Stimulated activated CD8-positive, alpha-beta memory T cell treated with anti-CD3 and anti-CD28 coated beads, Interleukin-7, amount 100 ng/mL, for 4 hours (primary cell): Measurements from ENCODE around the gene SPSB4.

ENCODE experiments used
- DNase-seq, 2 donors: peaks; one replicate each; pipeline ENCODE4 v3.0.0-alpha.2; 2020; ENCODE audit warnings: low read depth in 2 of 2

SPSB4 gene

DNA sequence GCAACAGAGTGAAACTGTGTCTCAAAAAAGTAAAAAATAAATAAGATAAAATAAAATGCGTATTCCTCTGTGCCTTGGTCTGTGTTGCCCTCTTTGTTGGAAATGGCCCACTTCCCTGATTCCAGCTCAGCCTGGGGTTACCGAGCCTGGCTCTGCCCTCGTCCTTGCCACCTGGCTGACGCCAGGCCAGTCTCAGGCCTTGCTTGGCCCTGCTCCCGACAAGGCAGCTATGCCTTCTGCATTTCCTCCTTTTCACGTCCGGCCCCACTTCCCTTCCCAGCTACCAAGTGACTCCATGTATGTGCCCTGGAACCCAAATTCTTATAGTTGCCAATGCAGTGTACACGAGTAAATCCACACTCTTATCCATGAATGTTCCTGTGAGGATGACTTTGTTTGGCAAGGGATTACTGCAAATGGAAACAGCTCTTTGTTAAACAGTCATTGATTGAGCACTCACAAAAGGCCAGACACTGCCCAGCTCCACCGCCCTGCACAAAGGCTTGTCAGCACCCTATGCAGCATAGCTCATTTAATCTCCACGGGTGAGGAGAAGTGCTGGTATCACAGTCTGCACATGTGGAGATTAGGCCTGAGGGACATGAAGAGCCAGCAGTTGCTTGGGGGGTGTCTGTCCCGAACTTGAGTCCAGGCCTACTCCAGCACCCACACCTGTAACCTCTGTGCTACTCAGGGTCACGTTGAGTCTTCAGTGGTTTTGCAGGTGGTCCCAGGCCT lies 25.1 kb downstream of the SPSB4 start:
- no peak for DNase-seq

DNA sequence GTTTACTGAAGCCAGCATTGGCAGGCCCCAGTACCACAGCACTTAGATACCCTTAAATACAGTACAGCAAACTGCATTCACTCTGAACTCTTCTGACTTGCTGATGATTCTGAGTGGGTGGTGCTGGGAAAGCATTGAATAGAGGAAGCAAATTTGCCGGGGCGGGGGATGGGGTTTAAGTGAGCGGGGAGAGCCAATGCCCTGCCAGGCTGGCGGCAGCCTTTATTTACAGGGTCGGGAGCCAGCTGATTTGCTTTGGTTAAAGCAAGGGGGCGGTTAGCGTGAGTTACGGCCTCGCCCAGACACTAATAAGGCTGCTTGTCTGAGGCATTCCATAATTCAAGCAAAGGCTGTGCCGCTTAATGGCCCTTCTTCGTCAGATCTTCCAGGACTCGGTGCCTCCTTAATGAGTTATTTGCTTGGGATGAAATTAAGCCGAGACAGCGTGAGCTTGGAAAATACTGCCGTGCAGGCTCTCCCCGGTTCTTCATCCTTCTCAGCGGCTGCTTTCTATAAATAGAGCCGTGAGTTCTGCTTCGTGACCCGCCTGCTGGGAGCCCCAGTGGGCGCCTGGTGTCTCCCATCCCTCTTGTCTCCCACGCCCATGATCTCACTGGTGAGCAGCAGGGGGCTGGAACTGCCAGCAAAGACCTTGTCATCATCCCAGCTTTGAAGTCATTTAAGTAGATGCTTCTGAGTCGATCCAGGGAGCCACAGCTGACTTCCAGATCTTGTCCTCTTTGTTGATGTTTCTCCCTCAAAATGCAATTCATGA lies 25.8 kb downstream of the SPSB4 start:
- peak in 1 of 2 donors; percentile 5 for DNase-seq

DNA sequence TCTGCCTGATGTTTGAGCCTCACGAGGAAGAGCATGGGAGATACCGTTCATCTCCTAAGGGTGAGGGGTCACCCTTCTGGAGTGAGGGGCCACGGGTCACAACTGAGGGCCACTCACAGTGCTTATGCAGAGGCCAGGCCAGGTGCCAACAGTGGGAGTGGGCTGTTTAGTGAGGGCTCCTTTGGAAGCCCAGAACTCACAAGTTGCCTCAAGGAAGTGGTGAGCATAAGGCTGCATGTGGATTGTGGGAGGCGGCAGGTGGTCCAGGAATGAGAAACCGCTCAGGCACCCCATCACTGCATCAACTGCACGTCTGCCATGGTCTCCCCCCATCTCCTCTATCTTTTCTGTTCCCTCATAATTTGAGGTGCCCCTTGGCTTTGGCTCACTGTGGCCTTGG lies 26.5 kb downstream of the SPSB4 start:
- no peak for DNase-seq

DNA sequence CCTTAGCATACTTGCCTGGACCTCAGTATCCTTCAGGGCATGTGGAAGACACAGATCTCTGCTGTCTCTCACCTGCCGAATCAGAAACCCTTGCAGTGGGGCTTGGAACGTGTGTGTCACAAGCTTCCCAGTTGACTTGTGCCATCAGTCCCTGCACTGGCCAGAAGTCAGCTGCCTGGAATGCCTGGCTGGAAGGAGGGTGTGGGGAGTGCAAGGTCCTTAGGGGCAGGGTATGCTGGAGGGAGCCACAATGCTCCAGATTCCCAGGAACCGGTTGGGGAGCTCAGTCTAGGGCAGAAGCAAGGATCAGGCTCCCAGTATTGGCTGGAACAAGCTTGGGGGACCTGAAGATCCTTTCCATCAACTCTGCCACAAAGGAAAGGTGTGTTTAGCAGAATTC lies 27.1 kb downstream of the SPSB4 start:
- no peak for DNase-seq

DNA sequence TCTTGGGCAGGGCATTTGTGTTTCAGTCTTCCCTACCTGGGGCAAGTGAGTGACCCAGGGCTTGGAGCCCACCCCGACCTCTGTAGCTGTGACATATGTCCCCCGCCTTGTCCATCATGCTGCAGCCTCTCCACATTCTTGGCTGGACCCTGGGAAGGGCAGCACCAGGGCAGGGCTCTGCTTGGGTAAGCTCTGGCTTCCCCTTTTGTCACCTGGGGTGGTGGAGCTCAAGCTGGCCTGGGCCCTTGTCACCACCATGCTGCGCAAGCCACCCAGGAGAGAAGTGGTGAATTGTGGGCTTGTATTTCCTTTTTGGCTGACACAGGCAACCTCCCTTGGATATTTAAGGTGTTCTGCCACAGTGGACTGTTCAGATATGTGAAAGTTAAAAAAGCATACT lies 29.3 kb downstream of the SPSB4 start:
- no peak for DNase-seq

DNA sequence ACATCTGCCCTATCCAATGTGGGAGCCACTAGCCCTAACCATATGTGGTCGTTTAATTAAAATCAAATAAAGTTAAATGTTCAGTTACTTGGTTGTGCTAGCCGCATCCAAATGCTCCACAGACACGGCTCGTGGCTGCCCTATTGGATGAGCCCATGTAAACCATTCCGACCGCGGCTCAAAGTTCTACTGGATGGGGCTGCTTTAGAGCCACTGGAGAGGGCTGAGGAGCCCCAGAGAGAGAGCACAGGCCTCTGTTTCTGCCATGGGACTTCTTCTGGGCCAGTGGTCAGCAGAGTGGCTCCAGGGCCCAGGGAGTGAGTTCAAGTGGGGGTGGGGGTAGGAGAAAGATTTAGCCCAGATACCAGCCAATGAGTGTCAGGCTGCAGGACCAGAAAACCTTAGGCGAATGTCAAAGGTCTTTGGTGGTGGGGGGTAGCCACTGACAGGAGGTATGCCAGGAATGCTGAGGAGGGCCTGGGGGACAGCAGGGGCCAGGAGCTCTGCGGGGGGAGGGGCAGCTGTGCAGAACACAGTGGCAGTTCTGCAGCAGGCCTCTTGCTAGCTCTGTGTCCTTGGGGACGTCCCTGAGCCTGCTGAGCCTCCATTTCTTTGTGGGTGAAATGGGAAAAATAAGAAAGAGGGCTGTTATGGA lies 30.1 kb downstream of the SPSB4 start:
- no peak for DNase-seq

DNA sequence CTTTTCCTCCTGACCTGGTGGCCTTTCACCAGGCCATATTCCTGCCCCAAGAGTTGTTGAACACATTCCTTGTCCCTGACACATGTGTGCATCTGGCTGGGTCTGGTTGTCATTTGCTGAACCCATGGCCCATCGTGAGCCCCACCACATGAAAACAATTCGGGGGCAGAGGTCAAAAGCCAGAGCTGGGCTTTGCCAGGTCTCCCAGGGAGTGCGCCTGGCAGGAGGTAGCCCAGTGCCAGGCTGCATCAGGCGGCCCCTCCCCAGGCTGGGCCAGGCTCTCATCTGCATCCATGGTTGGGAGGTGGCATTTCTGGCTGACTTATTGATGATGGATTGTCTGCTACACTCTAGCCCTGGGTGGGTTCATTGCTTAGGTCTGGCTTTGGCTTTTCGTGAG lies 30.9 kb downstream of the SPSB4 start:
- no peak for DNase-seq

DNA sequence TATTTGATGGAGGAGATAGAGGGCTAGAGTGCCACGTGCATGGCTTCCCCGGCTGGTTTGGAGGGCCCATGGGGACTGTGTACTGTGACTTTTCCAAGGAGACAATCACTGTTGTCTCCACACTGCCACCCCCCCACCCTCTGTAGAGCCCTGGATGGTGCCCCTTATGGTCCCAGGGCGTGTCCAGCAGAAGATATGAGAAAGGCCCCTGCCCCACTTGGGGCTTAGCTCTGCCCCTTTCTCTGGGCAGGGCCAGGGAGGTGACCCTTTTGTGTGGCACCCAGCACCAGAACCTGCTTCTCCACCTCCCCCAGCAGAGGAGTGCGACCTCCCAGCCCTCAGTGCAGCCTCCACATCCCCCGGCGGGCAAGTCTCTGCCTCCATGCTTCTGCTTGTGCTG lies 32.1 kb downstream of the SPSB4 start:
- DNase-seq: no peak

DNA sequence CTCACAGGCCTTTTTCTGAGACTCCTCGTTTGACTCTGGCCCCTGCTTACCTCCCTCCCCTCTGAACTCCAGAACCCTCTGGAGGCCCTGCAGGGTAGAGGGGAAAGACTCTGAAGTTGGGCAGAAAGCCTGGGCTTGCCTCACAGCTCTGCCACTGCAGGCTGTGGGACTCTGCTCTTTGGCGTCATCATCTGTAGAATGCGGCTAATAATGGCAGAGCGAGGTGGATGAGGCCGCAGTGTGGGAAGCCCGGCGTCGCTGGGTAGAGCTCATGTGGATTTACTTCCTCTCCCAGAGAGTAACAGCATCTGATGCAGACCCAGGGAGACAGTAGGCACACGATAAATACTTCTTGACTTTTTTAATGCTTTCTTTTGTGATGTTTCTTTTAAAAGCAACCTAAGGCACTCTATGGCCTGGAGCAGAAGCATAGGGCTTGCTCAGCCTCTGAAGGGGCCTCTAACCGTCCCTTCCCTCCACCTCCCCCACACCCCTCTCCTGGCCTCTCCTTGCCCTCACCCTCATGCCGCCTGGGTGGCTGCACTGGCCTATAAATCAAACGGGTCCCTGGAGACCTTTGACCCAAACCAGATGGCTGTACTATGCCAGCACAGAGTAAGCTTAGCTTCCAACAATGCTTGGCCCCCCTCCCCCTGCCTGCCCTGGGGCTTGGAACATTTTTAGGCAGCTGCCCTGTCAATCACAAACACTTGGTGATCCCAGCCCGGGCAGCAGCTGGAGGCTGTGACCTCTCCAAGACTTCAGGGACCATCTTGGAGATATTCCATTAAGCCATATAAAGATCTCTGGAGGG lies 32.9 kb downstream of the SPSB4 start:
- no peak for DNase-seq

DNA sequence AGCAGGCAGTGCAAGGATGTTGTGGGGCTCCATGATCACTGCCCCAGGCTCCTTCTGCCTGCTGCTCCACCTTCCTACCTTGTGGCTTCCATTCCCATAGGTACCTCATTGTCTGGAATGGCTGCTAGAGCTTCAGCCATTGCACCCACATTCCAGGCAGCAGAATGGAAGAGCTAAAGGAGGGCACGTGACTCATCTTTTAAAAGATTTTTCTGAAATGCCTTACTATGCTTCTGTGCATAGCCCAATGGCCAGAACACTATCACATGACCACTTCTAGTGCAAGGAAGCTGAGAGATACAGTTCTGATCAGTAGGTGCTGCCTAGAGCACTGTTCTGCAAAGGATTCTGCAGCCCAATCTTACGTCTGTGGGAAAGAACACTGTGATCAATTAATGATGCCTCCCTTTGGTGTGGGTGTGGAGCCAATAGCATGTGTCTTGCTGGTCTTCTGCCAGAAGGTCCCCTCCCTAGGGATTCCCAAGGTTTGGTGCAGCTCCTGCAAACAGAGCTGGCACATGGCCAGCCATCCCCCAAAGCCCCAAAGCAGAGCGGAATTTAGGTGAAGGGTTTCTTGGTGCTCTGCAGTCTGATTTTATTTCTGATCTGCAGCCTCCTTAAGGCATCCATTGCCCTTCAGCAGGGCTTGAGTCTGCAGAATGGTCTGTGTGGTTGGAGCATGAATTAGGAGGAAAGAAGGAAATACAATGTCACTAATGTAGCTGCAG lies 34.4 kb downstream of the SPSB4 start:
- DNase-seq: no peak

DNA sequence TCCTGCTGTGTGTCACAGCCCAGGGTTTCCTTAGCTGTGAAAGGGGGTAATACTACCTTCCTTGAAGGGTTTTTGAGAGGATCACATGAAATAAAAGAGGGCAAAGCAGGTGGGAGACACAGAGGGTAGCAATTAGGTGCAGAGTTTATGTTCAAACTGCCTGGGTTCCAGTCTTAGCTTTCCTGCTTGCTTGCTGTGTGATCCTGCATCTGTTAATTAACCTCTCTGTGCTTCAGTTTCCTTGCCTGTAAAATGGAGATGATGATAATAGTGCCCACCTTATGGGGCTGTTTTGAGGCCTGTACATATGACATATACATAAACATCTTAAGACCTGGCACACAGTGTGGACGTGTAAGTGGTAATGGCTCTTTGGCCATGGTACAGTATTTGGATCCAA lies 35.0 kb downstream of the SPSB4 start:
- DNase-seq: no peak

DNA sequence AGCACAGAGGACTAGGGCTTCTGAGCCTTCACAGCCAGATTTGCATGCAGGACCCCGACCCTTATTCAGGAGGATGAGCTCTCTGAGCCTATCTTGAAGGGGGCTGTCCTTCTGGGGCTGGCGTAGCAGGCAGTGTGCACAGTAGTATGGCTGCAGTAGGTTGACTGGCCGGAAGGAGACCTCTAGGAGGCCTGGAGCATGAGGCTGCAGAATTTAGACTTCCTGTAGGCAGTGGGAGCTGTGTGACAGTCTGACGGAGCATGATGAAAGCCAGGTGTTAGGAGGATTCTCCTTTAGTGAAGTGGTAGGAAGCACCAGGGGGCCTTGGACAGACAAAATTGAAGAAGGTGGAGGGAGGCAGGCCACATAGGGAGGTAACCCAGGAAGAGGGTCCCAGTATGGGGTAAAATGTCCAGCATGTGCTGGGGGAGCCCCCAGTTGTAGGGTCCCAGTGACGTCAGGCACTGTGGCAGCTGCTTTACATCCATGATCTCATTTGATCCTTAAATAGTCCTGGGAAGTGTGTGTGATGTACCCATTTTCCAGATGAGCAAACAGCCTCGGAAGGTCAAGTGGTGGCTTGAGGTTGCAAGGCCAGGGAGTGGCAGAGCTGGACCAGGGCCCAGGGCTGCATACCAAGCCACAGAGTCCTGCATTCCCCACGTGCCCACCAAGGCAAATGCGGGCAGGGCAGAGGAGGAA lies 36.1 kb downstream of the SPSB4 start:
- no peak for DNase-seq

DNA sequence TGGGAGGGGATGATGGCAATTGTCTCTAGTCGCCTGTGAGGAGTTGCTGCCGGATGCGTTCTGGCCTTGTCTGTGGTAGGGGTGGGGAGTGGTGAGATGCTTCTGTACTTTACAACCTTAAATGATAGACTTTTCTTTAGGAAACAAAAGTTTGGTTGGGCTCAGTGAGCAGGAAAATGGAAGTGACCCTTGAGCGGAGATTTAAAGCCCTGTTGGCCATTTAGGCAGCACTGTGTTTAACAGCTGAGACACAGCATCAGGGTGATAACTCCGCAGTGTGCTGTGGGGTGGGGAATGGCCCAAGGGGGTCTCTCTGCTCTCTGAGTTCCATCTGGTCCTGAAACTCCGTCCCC lies 36.6 kb downstream of the SPSB4 start:
- no peak for DNase-seq

DNA sequence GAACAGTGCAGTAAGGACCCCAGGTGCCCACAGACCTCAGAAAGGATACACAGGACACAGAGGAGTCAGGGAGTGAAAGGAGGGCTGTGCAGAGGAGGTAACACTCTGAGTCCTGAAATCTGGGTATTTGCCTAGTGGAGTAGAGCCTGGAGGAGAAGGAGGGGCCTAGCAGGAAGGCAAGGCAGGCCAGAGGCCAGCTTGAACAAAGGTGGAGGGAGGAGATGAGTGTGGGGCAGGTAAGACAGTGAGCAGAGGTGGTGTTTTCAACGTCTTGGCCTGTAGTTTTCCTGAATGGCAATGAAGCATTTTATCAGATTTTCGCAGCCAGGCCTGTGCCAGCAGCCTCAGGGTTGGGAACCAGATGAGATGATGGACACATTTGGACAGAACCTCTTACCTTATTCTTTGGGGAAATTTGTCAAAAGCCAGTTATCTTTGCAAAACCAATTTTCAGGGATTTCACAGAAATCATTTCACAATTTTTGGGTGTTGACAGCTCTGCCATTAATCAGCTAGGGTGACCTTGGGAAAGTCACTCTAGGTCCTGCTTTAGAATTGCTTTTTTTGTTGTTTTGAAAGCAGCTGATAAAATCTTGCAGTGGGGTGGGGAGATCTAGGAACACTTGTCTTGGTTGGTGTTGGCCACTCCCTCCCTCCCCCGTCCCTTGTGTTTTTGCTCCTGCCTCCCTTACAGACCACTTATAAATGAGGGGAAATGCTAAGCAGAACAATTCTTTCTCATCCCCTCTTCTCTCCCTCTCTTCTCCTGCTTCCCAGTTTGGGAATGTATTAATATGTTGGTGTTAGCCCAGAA lies 38.4 kb downstream of the SPSB4 start:
- no peak for DNase-seq

DNA sequence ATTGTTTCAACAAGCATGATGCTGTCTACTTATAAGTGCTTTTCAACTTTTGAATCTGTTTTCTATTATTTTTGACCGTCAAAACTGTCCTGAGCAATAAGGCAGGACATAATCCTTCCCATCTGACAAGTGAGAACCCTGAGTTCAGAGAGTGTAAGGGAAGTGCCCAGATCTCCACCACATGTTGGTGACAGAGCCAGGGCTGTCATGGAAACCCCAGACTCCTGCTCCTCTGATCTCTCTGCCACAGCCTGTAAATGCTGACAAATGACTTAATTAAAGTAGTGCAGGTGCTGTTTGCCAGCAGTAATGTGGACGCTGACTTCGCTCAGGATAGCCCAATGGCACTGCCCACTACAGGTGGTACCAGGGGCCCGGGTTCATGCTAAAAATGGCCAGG lies 40.3 kb downstream of the SPSB4 start:
- no peak for DNase-seq

DNA sequence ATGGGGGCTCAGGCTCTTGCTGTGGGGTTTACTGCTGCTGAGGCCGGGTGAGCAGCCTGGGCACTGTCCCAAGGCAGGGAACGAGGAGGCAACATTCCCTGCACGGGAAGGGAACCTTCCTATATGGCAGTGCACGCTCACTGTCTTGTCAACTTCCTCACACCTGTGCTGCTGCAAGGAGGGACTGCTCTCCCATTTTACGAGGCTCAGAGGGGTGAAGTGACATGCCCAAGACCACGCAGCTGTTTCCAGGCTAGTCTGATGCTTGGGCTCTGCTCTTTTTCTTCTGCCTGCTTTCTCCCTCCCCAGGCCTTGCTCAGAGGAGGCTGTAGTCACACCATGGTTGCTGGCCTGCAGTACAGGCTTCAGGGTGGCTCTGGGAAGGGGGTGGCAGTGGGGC lies 41.5 kb downstream of the SPSB4 start:
- DNase-seq: no peak

DNA sequence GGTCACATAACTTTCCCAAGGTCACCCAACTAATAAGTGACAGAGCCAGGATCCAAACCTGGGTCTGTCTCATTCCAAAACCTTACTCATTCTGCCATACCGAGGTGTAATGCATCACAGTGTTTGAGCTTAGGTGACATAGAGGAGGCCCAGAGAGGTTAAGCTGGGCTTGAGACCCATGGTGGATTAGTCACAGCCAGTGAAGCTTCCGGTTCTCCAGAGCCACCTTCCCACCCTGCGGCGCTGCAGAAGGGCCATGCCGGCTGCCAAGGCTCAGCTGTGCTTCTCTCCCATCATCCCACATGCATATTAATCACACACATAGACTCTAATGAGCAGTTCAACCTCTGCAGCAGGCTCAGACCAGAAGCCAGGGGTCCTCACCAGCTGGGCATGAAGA lies 42.2 kb downstream of the SPSB4 start:
- DNase-seq: no peak

DNA sequence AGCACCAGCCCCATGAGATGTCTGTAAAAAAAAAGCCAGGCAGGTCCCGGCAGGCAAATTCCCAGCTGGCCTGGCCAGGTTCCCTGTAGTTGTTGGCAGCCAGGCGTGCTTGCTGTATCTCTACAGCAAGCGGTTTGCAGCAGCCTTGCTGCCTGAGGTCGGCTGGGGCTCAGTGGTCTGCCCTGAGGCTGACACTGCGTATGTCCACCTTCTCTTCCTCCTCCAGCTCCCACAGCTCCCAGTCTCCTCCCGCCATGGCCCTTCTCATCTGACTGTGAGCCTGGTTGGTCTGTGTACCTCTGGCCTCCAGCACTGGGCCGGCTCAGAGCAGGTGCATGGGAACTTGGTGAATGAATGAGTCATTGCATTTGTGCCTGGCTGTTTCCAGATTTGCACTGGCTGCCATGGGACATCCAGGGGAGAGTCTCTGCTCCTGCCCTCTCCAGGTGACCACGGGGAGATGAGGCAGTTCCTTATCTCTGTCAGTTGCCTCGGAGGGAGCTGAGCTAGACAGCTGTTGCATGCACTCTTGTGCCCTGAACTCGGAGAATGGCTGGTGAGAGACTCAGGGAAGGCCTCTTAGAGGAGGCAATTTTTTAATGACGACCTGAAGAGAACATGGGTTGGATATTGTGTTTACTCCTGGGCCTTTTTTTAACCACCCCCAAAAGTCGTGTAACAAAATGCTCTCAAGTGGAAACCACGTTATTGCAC lies 43.0 kb downstream of the SPSB4 start:
- no peak for DNase-seq

DNA sequence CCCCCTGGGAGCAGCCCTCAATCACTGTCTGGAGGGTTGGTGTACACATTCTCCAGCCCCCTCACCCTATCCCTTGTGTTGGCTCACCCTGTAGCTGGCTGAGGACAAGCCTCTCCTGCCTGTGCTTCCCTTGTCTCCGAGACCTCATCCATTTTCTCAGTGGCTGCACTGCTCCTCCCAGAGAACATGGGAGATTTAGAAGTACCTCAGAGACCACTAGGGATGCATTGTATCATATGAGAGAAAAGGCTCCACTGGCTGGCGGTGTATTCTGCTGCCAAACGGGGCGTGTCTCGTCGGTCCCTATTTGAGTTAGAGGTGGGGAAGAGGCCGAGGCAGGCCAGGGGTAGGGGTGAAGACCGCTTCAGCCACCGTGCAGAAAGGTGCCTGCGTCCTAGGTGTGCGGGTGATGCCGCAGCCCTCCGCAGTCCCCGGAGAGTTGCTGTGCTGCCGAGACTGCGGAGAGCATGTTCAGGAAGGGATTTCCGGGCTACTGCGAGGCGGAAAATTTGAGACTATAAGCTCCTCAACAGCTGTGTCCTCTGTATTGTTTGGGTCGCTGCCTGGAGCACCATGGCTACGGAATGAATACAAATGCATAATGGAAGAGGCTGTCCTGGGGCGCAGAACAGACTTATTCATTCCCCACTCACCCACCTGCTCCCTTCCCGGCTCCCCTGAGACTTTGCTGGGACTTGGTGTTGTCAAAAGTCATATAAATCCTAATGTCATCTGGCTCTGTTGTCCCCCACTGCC lies 43.8 kb downstream of the SPSB4 start:
- no peak for DNase-seq
